ENCODE results near the gene DHRS2.
"Not testable (repeated sequence)": the region's sequence is repeated elsewhere in the genome, so short reads cannot be mapped to it uniquely, and the experiment has no call there.

Gene DHRS2

GRCh38 chr14:23650506-23650905 is 14.3 kb downstream of the DHRS2 start:
- no peak for DNase-seq

GRCh38 chr14:23653051-23653450 is 16.9 kb downstream of the DHRS2 start:
- no peak for DNase-seq

- no peak for DNase-seq
Observed at GRCh38 chr14:23654231-23654630, 18.1 kb downstream of the DHRS2 start.

GRCh38 chr14:23657959-23658470 is 21.9 kb downstream of the DHRS2 start:
- DNase-seq = no peak

GRCh38 chr14:23660290-23661226 is 24.4 kb downstream of the DHRS2 start:
- DNase-seq = no peak

- no peak for DNase-seq
Observed at GRCh38 chr14:23661542-23661941, 25.4 kb downstream of the DHRS2 start.

GRCh38 chr14:23663127-23663526 is 27.0 kb downstream of the DHRS2 start:
- DNase-seq = no peak

GRCh38 chr14:23663711-23664110 is 27.5 kb downstream of the DHRS2 start:
- DNase-seq = no peak

- DNase-seq = no peak
Observed at GRCh38 chr14:23664207-23664885, 28.2 kb downstream of the DHRS2 start.

GRCh38 chr14:23665302-23666016 is 29.3 kb downstream of the DHRS2 start:
- DNase-seq = no peak

- DNase-seq = no peak
Observed at GRCh38 chr14:23667134-23667533, 31.0 kb downstream of the DHRS2 start.

GRCh38 chr14:23669441-23669840 is 33.3 kb downstream of the DHRS2 start:
- no peak for DNase-seq

GRCh38 chr14:23670481-23670880 is 34.3 kb downstream of the DHRS2 start:
- no peak for DNase-seq

GRCh38 chr14:23672200-23672599 is 36.0 kb downstream of the DHRS2 start:
- no peak for DNase-seq

GRCh38 chr14:23675337-23675736 is 39.2 kb downstream of the DHRS2 start:
- no peak for DNase-seq

GRCh38 chr14:23675906-23676305 is 39.7 kb downstream of the DHRS2 start:
- DNase-seq = no peak

- DNase-seq = no peak
Observed at GRCh38 chr14:23681337-23681736, 45.2 kb downstream of the DHRS2 start.

GRCh38 chr14:23689709-23690514 is 53.7 kb downstream of the DHRS2 start:
- not testable (repeated sequence) for DNase-seq

GRCh38 chr14:23692416-23692815 is 56.3 kb downstream of the DHRS2 start:
- no peak for DNase-seq

GRCh38 chr14:23693252-23693775 is 57.1 kb downstream of the DHRS2 start:
- no peak for DNase-seq

GRCh38 chr14:23694085-23694948 is 58.2 kb downstream of the DHRS2 start:
- no peak for DNase-seq

Data from NCI-H146 (cell line).